OCI-LY7 (cell line): ENCODE data around the gene RIC8B. TPM values are rescaled to one million over a fixed set of nuclear protein-coding genes. Genes with fewer than 3 reads are reported as not detected.
A peak's percentile ranks its signal among the peaks of the same experiment; 100 is the strongest.

Experiments
- BruUV-seq: library from RNA; stranded (reverse); fragments of 400-500 nt; replicated peaks from 2 replicates; lab custom pipeline; 2021; lab: Mats Ljungman, UMichigan
- CTCF ChIA-PET: fragments of 300-600 bp; sonication (Branson Sonifier 250); formaldehyde crosslinking; loops from one replicate; lab custom pipeline; 2022; ENCODE audit warnings: antibody characterized with exemption; ENCODE audit not compliant: unreplicated experiment; lab: Charles Lee
- POLR2A ChIA-PET: fragments of 300-600 bp; sonication (Branson Sonifier 250); formaldehyde crosslinking; loops from one replicate; lab custom pipeline; 2022; ENCODE audit warnings: antibody characterized with exemption; lab: Charles Lee
- DNase-seq: peaks from one replicate; pipeline ENCODE4 v3.0.0-alpha.2; 2015; ENCODE audit warnings: low spot score
- H2AFZ ChIP-seq: fragments of 200-600 bp; sonication (generic), shearing (Covaris generic); 2 replicates; pipeline ENCODE4 v1.6.1; 2014; ENCODE audit warnings: mild to moderate bottlenecking, antibody characterized with exemption, low read length, moderate library complexity
- H3K27ac ChIP-seq: fragments of 200-600 bp; sonication (generic); 2 replicates; pipeline ENCODE4 v1.5.1; 2014; ENCODE audit warnings: mixed run types, low read depth, mild to moderate bottlenecking, moderate library complexity, low read length, inconsistent platforms; ENCODE audit not compliant: poor library complexity, severe bottlenecking
- H3K36me3 ChIP-seq: fragments of 200-600 bp; sonication (generic); 2 replicates; pipeline ENCODE4 v1.6.1; 2014; ENCODE audit warnings: mild to moderate bottlenecking, antibody characterized with exemption, low read length, moderate library complexity, mixed read lengths; ENCODE audit not compliant: insufficient read depth
- H3K4me1 ChIP-seq: fragments of 200-600 bp; sonication (generic); 2 replicates; pipeline ENCODE4 v1.5.1; 2014; ENCODE audit warnings: mild to moderate bottlenecking, low read length; ENCODE audit not compliant: insufficient read depth, poor library complexity, severe bottlenecking
- H3K4me2 ChIP-seq: fragments of 200-600 bp; sonication (generic); 2 replicates; pipeline ENCODE4 v1.6.1; 2014; ENCODE audit warnings: mild to moderate bottlenecking, low read length
- H3K4me3 ChIP-seq: fragments of 200-600 bp; sonication (generic); 2 replicates; pipeline ENCODE4 v1.5.1; 2014; ENCODE audit warnings: mild to moderate bottlenecking, low read depth, low read length; ENCODE audit not compliant: poor library complexity, severe bottlenecking
- H3K79me2 ChIP-seq: fragments of 200-600 bp; sonication (generic); 2 replicates; pipeline ENCODE4 v1.6.1; 2016; ENCODE audit warnings: low read depth, mild to moderate bottlenecking, low read length, moderate library complexity, mixed read lengths; ENCODE audit not compliant: insufficient read depth
- H3K9me2 ChIP-seq: fragments of 200-600 bp; sonication (generic); 2 replicates; pipeline ENCODE4 v1.6.1; 2016; ENCODE audit warnings: mild to moderate bottlenecking, low read length, mixed read lengths; ENCODE audit not compliant: insufficient read depth
- H3K9me3 ChIP-seq: fragments of 200-600 bp; sonication (generic); 2 replicates; pipeline ENCODE4 v1.6.1; 2014; ENCODE audit warnings: mild to moderate bottlenecking, mixed run types, low read length, mixed read lengths
- H4K20me1 ChIP-seq: fragments of 200-600 bp; sonication (generic); 2 replicates; pipeline ENCODE4 v1.6.1; 2014; ENCODE audit warnings: mild to moderate bottlenecking, antibody characterized with exemption, low read length, moderate library complexity, mixed read lengths; ENCODE audit not compliant: insufficient read depth
- CTCF ChIP-seq: fragments of 200-600 bp; sonication (generic); conservative IDR thresholded peaks from 2 replicates; pipeline ENCODE4 v1.5.1; 2014; ENCODE audit warnings: mild to moderate bottlenecking, antibody characterized with exemption, low read length, moderate library complexity, mixed read lengths
- EZH2phosphoT487 ChIP-seq: fragments of 200-600 bp; sonication (generic); IDR thresholded peaks from 2 replicates; pipeline ENCODE4 v1.6.1; 2018; ENCODE audit warnings: low read depth, borderline replicate concordance, mild to moderate bottlenecking, mixed run types, antibody characterized with exemption, low read length, moderate library complexity, mixed read lengths
- intact Hi-C: fragments of 100-400 bp; cut with micrococcal nuclease; formaldehyde crosslinking; loops from one replicate; pipeline ENCODE4 v1.10.0; 2022; ENCODE audit not compliant: unreplicated experiment
- total RNA-seq, 2 experiments: library from RNA; depleted of rRNA in 1 of 2; stranded (reverse); fragments of >200 nt in 1 of 2; shearing (Covaris generic) in 1 of 2; gene quantifications; 2 replicates each; pipeline ENCODE4 v1.2.3, GENCODE V29; 2014 to 2022

Gene RIC8B
- total RNA-seq, 2 experiments from 2014 or later: 9.6 TPM; not detected in 1

- no peak for DNase-seq
- H4K20me1 ChIP-seq: no peaks in the 10 kb centered on the region
- no peaks in the 10 kb centered on the region; the same call in 1 of the 2 replicates for H3K36me3 ChIP-seq
- no peak overlapping the region for H2AFZ ChIP-seq
- no peaks in the 10 kb centered on the region for H3K9me2 ChIP-seq
- TF ChIP-seq EZH2phosphoT487: no peak
- no peak for TF ChIP-seq CTCF
- no peak overlapping the region for H3K4me2 ChIP-seq
- no peaks in the 10 kb centered on the region for H3K79me2 ChIP-seq
- intact Hi-C loops: loop anchor here (1.0 kb wide), 1 partner anchor 13 kb away; no protein-coding TSS in a partner anchor
- no peak overlapping the region for H3K27ac ChIP-seq
- no TSS peak for BruUV-seq
- H3K4me1 ChIP-seq: no peaks in the 10 kb centered on the region
- POLR2A ChIA-PET: interaction anchor here (0.7 to 1.5 kb wide), 4 partner anchors 10 to 415 kb away, joined by 3 to 5 read pairs (median 4); no protein-coding TSS in a partner anchor
- CTCF ChIA-PET: no interaction called here
- H3K4me3 ChIP-seq: no peak overlapping the region
- no peaks in the 10 kb centered on the region for H3K9me3 ChIP-seq
Measured at GRCh38 chr12:106773286-106774004, 1.0 kb upstream of the RIC8B start.

- no peak for DNase-seq
- no peaks in the 10 kb centered on the region for H3K9me2 ChIP-seq
- no TSS peak for BruUV-seq
- H3K4me3 ChIP-seq: no peak overlapping the region
- no peaks in the 10 kb centered on the region for H3K4me1 ChIP-seq
- no peaks in the 10 kb centered on the region; the same call in 1 of the 2 replicates for H3K36me3 ChIP-seq
- CTCF ChIA-PET: no interaction called here
- no peaks in the 10 kb centered on the region for H3K9me3 ChIP-seq
- peak overlapping the region; percentile 45; the same call in 1 of the 2 replicates for H3K4me2 ChIP-seq
- POLR2A ChIA-PET: interaction anchor here (1.0 to 2.0 kb wide), 4 partner anchors 10 to 21 kb away, joined by 3 to 12 read pairs (median 3); no protein-coding TSS in a partner anchor
- H3K79me2 ChIP-seq: no peaks in the 10 kb centered on the region
- no peaks in the 10 kb centered on the region for H4K20me1 ChIP-seq
- intact Hi-C loops: loop anchor here (1.0 kb wide), 1 partner anchor 15 kb away; no protein-coding TSS in a partner anchor
- H2AFZ ChIP-seq: no peak overlapping the region
- TF ChIP-seq CTCF (no peak), EZH2phosphoT487 (no peak)
- no peak overlapping the region for H3K27ac ChIP-seq
Measured at GRCh38 chr12:106774808-106775524, 484 bp downstream of the RIC8B start.
